Measurements from ENCODE around the gene VWCE.
"Not testable (repeated sequence)": the region's sequence is repeated elsewhere in the genome, so short reads cannot be mapped to it uniquely, and the experiment has no call there.

The VWCE gene

DNA sequence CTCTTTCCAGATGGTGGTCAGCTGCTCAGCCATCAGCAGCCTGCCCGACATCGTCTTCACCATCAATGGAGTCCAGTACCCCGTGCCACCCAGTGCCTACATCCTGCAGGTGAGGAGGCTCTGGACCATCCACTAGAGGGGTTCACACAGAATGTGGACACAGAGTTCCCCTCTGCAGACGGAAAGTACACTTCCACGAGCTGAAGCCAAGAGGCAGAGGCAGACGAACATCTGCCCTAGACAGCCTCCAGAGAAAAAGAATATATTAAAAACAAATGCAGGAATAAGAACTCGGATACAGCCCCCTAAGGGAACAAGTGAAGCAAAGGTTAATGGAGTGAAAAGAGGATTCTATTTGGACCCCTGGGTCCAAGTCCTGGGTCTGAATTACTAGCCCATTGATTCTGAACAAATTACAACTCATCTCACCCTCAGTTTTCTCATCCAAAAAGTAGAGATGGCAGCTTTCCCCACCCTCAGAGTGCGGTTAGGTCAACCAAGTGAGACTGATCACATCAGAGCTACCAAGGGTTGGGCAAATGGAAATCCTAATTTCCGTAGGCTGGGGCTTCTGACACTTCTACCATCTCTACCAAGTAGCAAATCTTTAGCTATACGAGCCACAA lies 83.7 kb downstream of the VWCE start:
- not testable (repeated sequence) for DNase-seq (ENCODE audit: low read depth in 2 of 2)

DNA sequence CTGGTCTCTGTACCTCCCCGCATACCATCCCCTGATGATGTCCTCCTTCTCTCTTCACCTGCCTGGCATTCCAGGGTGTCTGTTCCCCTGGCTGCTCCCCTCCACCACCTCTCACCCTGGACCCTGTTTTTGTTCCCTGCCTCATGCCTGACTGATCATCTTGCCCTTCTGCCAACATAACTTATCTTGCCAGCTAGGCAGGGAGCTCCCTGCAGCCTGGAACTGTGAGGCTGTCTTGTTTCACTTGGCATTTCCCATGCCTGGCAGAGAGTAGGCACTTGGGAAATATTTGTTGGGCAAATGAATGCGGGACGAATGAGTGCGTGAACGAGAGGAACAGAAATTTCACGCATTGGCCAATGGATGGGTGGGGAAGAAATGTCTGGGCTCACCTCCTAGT lies 84.5 kb downstream of the VWCE start:
- DNase-seq (ENCODE audit: low read depth in 2 of 2): not testable (repeated sequence)
